ENCODE data around the gene ALDH3B1.
A peak's percentile ranks its signal among the peaks of the same experiment; 100 is the strongest.

ALDH3B1 gene

DNA sequence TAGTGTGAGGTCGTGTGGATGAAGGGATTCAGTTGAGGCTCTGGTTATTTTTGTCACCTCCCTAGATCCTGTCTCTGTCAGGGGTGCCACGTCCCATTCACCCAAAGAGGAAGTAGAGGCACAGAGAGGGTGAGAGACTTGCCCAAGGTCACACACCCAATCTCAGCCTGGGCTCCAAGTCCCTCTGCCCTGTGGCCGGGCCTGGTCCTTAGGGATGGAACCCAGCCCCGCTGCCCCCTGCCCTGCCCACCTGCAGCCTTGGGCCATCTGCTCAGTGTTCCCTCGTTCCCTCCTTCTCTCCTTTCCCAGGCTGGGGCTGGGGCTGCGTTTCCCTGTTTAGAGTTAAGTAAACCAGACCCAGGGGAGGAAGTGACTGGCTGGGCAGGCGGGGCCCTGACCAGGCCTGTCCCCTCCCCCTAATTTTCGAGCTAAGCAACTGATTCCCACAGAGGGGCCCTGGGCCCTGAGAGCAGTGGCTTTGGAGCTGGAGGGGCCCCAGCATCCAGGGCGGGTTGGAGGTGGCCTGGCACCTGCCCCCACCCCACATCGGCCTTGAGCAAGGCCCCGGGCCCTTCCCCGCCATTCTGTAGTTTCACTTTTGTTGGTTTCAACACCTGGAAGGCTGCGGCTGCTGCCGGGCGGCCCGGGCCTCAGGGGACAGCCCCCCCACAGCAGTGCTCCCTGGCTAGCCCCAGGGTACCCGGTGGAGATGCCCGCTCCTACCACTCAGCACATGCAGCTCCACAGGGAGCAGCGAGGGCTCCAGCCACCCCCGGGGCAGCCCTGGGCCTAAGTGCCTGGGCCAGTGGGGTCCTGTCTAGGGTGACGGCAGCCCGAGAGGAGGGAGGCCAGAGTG is 30.2 kb downstream of the ALDH3B1 start:
- H3K4me3 ChIP-seq, result peak overlapping the region; percentile 44 to 81 (median 66)
- H3K27ac ChIP-seq, result peak overlapping the region in 20 of 21 experiments; percentile 66 to 96 (median 87)

DNA sequence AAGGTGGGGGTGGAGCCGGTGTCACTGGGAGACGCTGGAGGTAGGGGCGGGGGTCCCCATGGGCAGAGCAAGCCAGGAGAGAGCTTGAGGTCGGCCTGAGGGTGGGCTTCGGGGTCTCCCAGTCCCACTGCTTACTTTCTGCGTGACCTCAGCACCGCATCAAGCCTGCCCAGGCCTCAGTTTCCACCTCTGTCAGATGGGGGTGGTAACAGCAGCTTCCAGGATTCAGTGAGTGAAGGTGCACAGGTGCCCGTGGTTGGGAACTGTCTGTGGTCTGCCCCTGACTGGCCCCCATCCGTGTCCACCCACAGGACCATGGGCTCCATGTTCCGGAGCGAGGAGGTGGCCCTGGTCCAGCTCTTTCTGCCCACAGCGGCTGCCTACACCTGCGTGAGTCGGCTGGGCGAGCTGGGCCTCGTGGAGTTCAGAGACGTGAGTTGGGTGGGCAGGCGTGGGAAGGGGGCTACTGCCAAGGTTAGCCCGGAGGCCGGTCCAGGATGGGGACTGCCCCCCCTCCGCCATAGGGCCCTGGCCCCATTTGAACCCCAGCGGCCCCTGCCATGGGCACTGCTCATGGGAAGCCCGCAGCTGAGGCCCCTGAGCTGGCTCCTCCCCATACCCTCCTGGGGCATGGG is 30.9 kb downstream of the ALDH3B1 start:
- H3K27ac ChIP-seq, result peak overlapping the region in 20 of 21 experiments; percentile 66 to 96 (median 87)
- peak overlapping the region; percentile 44 to 81 (median 66) for H3K4me3 ChIP-seq

DNA sequence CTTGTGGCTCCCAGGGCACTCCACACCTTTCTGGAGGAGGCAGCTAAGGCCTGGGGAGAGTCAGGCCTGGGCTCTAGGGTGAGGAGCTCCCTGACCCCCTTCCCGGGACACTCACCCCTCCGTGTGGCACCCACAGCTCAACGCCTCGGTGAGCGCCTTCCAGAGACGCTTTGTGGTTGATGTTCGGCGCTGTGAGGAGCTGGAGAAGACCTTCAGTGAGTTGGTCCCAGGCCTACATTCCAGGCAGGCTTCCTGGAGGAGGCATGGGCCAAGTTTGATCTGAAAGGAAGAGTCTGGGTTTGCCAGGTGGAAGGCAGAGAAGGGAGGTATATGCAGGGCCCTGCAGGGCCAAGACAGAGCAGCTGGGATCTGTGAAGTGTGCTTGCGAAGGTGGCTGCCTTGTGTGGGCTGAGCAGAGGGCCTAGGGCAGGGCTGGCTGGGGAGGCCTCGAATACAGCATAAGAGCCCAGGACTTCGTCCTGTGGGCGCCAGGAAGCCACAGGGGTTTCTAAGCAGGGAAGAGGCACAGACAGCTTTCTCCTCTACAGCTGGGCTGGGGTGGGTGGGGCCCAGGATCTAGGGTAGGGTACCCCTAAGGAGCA is 31.6 kb downstream of the ALDH3B1 start:
- H3K4me3 ChIP-seq, result no peak overlapping the region
- peak overlapping the region in 12 of 21 experiments; percentile 2 to 96 (median 86) for H3K27ac ChIP-seq

DNA sequence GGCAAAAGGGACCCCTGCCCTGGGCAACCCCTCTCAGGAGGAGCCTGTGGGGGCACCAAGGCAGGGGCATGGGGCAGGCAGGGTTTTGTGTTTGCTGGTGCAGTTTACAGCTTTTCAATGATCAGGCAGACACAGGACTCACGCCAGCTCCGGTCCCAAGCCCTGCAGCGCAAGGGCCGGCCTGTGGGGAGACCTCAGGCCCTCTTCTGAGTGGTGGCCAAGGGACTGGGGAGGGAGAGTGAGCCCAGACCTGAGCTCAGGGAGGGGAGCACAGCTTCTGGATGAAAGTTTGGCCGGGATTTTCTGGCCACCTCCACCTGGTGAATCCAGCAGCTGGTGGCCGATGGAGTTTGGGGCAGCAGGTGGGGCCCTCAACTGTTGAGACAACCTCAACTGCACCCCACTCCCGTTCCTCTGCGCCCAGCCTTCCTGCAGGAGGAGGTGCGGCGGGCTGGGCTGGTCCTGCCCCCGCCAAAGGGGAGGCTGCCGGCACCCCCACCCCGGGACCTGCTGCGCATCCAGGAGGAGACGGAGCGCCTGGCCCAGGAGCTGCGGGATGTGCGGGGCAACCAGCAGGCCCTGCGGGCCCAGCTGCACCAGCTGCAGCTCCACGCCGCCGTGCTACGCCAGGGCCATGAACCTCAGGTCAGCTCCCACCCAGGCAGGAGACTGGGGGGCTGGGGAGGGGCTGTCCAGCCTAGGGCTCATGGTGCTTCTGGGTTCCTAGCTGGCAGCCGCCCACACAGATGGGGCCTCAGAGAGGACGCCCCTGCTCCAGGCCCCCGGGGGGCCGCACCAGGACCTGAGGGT is 32.3 kb downstream of the ALDH3B1 start:
- peak overlapping the region in 10 of 21 experiments; percentile 5 to 65 (median 56) for H3K27ac ChIP-seq

DNA sequence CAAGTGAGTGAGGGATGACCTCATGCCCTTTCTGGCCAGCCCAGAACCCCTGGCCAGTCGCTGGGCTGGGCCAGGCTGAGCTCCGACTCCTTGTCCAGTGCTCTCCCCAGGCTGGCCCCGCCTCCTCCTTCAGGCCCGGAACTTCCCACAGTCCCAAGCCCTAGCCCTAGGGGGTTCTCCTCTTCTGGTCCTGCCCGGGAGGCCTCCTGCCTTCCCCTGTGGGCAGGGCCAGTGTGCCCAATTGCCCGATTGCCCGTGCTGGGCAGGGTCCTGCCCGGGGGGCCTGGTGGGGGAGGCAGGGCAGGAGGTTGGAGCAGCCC is 32.9 kb downstream of the ALDH3B1 start:
- peak overlapping the region in 10 of 21 experiments; percentile 5 to 65 (median 56) for H3K27ac ChIP-seq

More for the DNA sequence above, 32.3 kb downstream of the ALDH3B1 start:
- no peak overlapping the region for H3K4me3 ChIP-seq

DNA sequence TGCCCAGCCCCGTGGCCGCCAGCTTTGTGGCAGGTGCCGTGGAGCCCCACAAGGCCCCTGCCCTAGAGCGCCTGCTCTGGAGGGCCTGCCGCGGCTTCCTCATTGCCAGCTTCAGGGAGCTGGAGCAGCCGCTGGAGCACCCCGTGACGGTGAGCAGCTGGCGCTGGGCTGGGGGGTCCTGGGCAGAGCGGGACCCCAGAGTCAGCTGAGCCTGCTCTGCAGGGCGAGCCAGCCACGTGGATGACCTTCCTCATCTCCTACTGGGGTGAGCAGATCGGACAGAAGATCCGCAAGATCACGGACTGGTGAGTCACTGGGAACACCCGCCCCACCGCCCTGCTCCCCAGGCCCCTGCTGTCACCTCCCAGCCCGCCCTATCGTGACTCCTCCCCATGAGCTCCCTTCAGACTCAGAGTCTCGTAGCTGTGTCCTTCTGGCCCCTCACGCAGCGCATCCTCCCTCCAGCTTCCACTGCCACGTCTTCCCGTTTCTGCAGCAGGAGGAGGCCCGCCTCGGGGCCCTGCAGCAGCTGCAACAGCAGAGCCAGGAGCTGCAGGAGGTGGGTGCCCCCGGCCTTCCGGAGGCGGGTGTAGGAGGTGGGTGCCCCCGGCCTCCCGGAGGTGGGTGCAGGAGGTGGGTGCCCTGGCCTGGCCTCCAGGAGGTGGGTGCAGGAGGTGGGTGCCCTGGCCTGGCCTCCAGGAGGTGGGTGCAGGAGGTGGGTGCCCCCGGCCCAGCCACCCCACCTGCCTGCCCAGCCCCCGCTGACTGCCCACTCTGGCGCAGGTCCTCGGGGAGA is 33.4 kb downstream of the ALDH3B1 start:
- no peak overlapping the region for H3K4me3 ChIP-seq
- H3K27ac ChIP-seq, result peak overlapping the region in 9 of 21 experiments; percentile 5 to 65 (median 57)

More for the DNA sequence above, 32.9 kb downstream of the ALDH3B1 start:
- H3K4me3 ChIP-seq, result no peak overlapping the region

DNA sequence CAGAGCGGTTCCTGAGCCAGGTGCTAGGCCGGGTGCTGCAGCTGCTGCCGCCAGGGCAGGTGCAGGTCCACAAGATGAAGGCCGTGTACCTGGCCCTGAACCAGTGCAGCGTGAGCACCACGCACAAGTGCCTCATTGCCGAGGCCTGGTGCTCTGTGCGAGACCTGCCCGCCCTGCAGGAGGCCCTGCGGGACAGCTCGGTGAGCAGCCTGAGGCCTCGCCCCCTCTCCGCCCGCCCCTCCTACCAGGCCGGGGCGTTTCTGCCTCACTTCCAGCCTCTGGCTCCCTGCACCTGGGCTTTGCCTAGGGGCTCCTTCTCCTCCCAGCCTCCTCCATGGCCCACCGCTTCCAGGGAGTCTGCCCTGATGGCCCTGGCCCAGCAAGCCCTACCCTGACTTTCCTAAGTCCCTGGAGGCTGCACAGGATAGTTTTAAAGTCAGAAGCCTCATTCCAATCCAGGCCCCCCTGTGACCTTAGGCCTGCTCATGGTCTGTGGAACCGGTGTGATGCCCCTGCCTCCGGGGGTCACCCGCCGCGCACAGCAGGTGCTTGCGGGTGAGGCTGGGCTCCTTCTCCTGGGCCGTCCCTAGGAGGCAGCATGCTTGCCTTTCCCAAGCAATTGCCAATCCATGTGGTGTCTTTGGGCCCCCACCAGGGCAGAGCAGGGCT is 34.2 kb downstream of the ALDH3B1 start:
- Histone ChIP-seq H3K4me3 (no peak overlapping the region), H3K27ac (no peak overlapping the region)

DNA sequence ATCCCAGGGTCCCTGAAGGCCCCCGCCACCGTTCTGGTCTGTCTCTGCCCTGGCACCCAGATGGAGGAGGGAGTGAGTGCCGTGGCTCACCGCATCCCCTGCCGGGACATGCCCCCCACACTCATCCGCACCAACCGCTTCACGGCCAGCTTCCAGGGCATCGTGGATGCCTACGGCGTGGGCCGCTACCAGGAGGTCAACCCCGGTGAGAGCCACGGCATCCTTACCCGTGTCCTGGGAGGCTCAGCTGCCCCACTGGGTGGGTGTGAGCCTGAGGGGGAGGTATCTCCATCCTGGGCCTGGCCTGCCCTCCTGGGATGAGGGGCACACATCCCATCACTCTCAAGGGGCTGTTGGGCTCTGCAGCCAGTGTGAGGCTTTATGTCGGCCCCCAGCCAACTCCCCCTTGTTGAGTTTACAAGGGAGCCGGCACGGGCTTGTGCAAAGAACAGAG is 34.8 kb downstream of the ALDH3B1 start:
- Histone ChIP-seq H3K4me3 (no peak overlapping the region), H3K27ac (no peak overlapping the region)

DNA sequence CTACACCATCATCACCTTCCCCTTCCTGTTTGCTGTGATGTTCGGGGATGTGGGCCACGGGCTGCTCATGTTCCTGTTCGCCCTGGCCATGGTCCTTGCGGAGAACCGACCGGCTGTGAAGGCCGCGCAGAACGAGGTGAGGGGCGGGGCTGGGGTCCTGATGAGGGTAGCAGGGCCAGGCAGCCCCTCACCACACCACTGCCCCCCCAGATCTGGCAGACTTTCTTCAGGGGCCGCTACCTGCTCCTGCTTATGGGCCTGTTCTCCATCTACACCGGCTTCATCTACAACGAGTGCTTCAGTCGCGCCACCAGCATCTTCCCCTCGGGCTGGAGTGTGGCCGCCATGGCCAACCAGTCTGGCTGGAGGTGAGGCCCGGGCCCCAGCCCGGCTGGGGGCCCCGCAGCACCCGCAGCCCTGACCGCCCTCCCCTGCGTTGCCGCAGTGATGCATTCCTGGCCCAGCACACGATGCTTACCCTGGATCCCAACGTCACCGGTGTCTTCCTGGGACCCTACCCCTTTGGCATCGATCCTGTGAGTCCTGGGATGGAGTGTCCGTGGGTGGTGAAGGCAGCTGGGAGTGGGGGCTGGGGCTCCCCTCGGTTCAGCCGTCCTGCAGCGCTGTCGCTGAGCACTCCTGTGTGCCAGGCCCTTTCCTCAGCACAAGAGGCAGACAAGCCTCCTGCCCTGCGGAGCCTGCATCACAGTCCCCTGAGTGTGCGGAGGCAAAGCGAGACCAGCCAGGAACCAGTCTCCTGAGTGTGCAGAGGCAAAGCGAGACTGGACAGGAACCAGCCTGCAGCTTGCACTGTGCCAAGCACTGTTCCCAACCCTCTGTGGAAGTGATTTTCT is 37.5 kb downstream of the ALDH3B1 start:
- H3K4me3 ChIP-seq, result no peak overlapping the region
- no peak overlapping the region for H3K27ac ChIP-seq

DNA sequence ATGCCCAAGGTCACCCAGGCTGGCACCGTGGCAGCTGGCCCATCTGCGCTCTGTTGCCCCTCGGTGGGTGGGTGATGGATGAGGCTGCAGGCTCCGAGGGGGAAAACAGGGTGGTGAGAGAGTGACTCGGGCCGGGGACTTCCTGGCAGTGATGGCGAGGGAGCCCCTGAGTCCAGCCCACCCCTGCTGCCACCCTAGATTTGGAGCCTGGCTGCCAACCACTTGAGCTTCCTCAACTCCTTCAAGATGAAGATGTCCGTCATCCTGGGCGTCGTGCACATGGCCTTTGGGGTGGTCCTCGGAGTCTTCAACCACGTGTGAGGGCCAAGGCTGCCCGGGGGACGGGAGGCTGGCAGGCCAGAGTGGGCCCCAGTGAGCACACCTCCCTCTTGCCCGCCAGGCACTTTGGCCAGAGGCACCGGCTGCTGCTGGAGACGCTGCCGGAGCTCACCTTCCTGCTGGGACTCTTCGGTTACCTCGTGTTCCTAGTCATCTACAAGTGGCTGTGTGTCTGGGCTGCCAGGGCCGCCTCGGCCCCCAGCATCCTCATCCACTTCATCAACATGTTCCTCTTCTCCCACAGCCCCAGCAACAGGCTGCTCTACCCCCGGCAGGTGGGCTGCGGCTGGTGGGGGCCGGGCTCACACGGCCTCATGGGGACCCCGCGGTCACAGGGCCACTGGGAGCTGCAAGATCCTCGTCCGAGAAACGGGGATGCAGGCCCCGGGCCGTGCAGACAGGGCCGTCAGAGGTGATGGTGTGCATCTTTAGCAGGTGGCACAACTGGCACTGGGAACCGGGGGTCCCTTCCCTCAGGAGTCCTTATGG is 38.8 kb downstream of the ALDH3B1 start:
- Histone ChIP-seq H3K4me3 (no peak overlapping the region), H3K27ac (no peak overlapping the region)

DNA sequence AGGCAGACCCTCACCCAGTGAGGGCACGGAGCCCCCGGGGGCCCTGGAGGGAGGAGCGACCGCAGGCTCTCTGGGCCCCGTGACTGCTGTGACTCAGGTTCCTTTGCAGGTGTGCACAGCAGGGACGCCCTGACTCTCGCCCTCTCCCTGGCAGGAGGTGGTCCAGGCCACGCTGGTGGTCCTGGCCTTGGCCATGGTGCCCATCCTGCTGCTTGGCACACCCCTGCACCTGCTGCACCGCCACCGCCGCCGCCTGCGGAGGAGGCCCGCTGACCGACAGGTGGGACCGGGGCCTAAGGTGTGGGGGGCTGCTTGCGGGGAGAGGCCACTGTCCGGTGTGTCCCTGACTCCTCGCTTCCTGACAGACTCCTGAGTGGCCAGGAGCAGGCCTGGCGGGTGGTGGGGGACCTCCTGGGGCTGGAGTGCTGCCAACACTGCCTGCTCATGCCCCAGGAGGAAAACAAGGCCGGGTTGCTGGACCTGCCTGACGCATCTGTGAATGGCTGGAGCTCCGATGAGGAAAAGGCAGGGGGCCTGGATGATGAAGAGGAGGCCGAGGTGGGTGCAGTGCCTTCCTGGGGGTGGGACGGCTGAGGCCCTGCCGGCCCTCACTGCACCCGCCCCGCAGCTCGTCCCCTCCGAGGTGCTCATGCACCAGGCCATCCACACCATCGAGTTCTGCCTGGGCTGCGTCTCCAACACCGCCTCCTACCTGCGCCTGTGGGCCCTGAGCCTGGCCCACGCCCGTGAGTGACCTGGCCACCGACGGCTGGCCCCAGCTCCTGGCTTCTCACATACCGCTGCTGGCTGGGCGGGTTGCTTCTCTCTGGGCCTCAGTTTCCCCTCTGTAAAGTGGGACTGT is 39.6 kb downstream of the ALDH3B1 start:
- Histone ChIP-seq H3K27ac (no peak overlapping the region), H3K4me3 (no peak overlapping the region)

DNA sequence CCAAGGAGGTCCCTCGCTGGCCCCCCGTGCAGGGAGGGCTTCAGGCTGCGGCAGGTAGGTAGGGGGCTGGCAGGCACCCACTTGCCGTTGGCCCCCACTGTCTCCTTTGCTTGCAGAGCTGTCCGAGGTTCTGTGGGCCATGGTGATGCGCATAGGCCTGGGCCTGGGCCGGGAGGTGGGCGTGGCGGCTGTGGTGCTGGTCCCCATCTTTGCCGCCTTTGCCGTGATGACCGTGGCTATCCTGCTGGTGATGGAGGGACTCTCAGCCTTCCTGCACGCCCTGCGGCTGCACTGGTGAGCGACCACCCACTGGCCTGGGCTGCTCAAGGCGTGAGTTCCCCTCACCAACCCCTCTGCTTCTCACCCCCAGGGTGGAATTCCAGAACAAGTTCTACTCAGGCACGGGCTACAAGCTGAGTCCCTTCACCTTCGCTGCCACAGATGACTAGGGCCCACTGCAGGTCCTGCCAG is 40.3 kb downstream of the ALDH3B1 start:
- H3K27ac ChIP-seq, result no peak overlapping the region

DNA sequence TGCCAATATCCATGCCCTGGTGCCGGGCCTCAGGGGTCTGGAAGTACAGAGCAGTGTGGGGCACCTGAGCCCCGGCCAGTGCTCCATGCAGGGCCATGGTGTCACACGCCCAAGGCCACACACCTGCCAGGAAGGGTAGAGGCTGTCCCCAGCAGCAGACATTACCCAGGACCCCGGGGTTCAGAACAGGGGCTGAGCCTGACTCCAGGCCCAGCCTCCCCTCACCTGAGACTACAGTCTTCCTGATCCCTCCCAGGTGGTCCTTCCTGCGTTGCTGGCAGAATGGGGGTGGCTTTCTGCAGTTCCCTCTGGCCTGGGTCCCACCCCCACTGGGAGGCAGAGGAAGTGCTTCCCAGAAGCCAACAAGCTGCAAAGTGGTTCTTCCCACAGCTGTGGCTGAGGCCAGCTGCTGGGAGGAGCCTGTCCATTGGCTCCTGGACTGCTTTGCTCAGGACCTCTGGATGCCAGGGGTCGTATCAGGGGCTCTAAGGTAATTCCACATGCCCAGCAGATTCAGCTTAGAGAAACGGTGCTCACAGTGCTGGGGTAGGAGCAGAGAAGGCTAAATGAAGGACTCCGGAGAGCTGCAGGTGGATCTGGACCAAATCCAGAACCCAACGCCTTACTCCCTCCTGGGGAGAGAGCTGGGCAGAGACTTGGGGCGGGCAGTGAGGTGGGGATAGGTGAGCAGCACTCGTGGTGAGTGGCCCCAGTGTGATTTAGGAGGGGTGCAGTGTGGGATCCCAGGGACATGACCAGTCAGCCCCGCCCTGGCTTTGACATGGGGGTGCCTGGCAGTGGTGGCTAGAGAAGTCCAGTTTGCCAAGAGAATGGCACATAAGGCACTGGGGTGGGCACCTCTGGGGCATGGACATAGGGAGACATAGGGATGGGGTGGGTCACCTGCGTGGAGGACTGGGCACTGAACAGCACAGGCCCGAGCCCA is 41.3 kb downstream of the ALDH3B1 start:
- Histone ChIP-seq H3K4me3 (no peak overlapping the region), H3K27ac (peak overlapping the region in 1 of 21 experiments; percentile 39)

More for the DNA sequence above, 40.3 kb downstream of the ALDH3B1 start:
- no peak overlapping the region for H3K4me3 ChIP-seq

DNA sequence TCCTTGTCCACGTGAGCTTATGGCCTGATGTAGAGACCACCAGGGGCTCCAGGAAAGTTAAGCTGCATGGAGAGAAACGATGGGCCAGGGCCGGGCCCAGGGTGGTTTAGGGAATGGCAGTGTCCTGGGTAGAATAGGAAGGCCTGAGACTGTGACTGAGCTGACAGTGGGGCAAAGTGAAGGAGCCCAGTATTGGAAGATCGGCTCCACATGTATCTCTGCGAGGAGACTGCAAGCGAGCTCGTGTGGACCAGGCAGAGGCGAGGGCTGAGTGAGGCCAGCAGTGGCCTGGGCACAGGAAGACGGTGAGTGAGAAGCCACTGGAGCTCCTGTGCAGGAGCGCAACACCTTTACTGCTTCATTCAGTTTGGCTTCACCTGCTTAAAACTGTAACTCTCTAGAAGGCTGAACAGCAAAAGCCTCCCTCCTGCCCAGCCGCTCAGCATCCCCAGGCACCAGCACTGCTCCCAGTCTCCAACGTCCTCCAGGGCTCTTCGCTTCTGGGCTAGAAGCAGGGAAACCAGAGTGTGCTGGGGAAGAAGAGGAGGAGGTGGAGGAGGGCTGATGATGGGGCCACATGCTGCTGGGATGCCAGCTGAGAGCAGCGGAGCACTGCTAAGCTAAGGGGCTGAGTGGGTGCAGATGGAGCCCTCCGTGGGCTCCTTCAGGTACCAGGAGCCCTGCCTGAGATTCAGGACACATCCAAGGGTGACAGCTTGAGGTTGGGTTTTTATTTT is 42.2 kb downstream of the ALDH3B1 start:
- Histone ChIP-seq H3K4me3 (no peak overlapping the region), H3K27ac (no peak overlapping the region)

All from skin epidermis (tissue), 12 donors.